ENCODE measurements around the gene UNC5C. TPM values are rescaled to one million over a fixed set of nuclear protein-coding genes. Genes with fewer than 3 reads are reported as not detected.
"Not testable (repeated sequence)": the region's sequence is repeated elsewhere in the genome, so short reads cannot be mapped to it uniquely, and the experiment has no call there.

Gene UNC5C
- total RNA-seq, 1 experiment from 2014 or later = 8.2 TPM

GRCh38 chr4:95141361-95141760, 407.4 kb downstream of the UNC5C start:
- H3K9me3 ChIP-seq (ENCODE audit: control insufficient read depth, insufficient read depth, low read depth, low read length) = no peaks in the 10 kb centered on the region
- H3K36me3 ChIP-seq (ENCODE audit: control insufficient read depth, insufficient read depth, low read length) = no peaks in the 10 kb centered on the region
- POLR2A ChIA-PET = no interaction called here
- intact Hi-C loops (cut with micrococcal nuclease; ENCODE audit: unreplicated experiment) (no loop called here), in situ Hi-C loops (cut with HindIII; ENCODE audit: low pct_unique_long_range_greater_than_20kb, low sequenced_read_pairs) (no loop called here)
- no peak for TF ChIP-seq REST (IDR thresholded peaks at IDR 0.05; ENCODE audit: insufficient read depth in 1 of 2, low read depth in 2 of 2, low read length in 1 of 2)
- no peak for TF ChIP-seq TCF7L2 (IDR thresholded peaks at IDR 0.05; ENCODE audit: low read depth, low read length)
- no peak for TF ChIP-seq POLR2AphosphoS5 (IDR thresholded peaks at IDR 0.05; ENCODE audit: low read depth, low read length)
- TF ChIP-seq SIN3A (IDR thresholded peaks at IDR 0.05; ENCODE audit: borderline replicate concordance, insufficient read depth, low read depth, low read length) = no peak
- TF ChIP-seq CTCF (IDR thresholded peaks at IDR 0.05) = no peak
- no peaks in the 10 kb centered on the region for H3K27me3 ChIP-seq (ENCODE audit: control insufficient read depth, insufficient read depth, low read length)
- CTCF ChIA-PET = no interaction called here
- no peak overlapping the region for H3K27ac ChIP-seq (ENCODE audit: low read length)
- H3K4me1 ChIP-seq (ENCODE audit: control insufficient read depth, insufficient read depth, low read length) = no peaks in the 10 kb centered on the region
- H3K4me3 ChIP-seq (ENCODE audit: low read depth in 2 of 2, low read length in 2 of 2) = no peak overlapping the region
- no peak for DNase-seq (ENCODE audit: low read depth, low spot score)
- no TSS peak for BruUV-seq (replicated peaks)
- no peak for ATAC-seq

GRCh38 chr4:95139424-95139823, 409.3 kb downstream of the UNC5C start:
- BruUV-seq (replicated peaks); H3K36me3 ChIP-seq (ENCODE audit: control insufficient read depth, insufficient read depth, low read length); H3K4me1 ChIP-seq (ENCODE audit: control insufficient read depth, insufficient read depth, low read length); ATAC-seq; POLR2A ChIA-PET; H3K9me3 ChIP-seq (ENCODE audit: control insufficient read depth, insufficient read depth, low read depth, low read length); H3K27ac ChIP-seq (ENCODE audit: low read length); H3K4me3 ChIP-seq (ENCODE audit: low read depth in 2 of 2, low read length in 2 of 2); H3K27me3 ChIP-seq (ENCODE audit: control insufficient read depth, insufficient read depth, low read length); DNase-seq (ENCODE audit: low read depth, low spot score); intact Hi-C loops (cut with micrococcal nuclease; ENCODE audit: unreplicated experiment); in situ Hi-C loops (cut with HindIII; ENCODE audit: low pct_unique_long_range_greater_than_20kb, low sequenced_read_pairs); CTCF ChIA-PET: not testable (repeated sequence)

- ATAC-seq; H3K36me3 ChIP-seq (ENCODE audit: control insufficient read depth, insufficient read depth, low read length); CTCF ChIA-PET; DNase-seq (ENCODE audit: low read depth, low spot score); POLR2A ChIA-PET; H3K4me1 ChIP-seq (ENCODE audit: control insufficient read depth, insufficient read depth, low read length); in situ Hi-C loops (cut with HindIII; ENCODE audit: low pct_unique_long_range_greater_than_20kb, low sequenced_read_pairs); H3K27me3 ChIP-seq (ENCODE audit: control insufficient read depth, insufficient read depth, low read length); intact Hi-C loops (cut with micrococcal nuclease; ENCODE audit: unreplicated experiment); H3K27ac ChIP-seq (ENCODE audit: low read length); H3K4me3 ChIP-seq (ENCODE audit: low read depth in 2 of 2, low read length in 2 of 2); BruUV-seq (replicated peaks); H3K9me3 ChIP-seq (ENCODE audit: control insufficient read depth, insufficient read depth, low read depth, low read length): not testable (repeated sequence)
Observed at GRCh38 chr4:95134016-95134415, 414.8 kb downstream of the UNC5C start.

Measured in Panc1 (cell line).